ENCODE measurements around the gene LGALS4.
"Not testable (repeated sequence)": the region's sequence is repeated elsewhere in the genome, so short reads cannot be mapped to it uniquely, and the experiment has no call there.

Gene LGALS4

GRCh38 chr19:38801359-38802095 lies 11.2 kb downstream of the LGALS4 start:
- no peaks in the 10 kb centered on the region for H3K9me3 ChIP-seq (ENCODE audit: insufficient read depth, low read length, severe bottlenecking)
- H2AFZ ChIP-seq (ENCODE audit: low read depth, low read length) = no peak overlapping the region
- H3K79me2 ChIP-seq (ENCODE audit: insufficient read depth, low read length) = no peaks in the 10 kb centered on the region
- no peak for ATAC-seq (ENCODE audit: insufficient read depth, low read depth)
- H3K4me2 ChIP-seq (ENCODE audit: insufficient read depth, low read length) = no peak overlapping the region
- no peak overlapping the region for H3K4me3 ChIP-seq (ENCODE audit: low read depth in 1 of 2, low read length in 2 of 2)
- H3K27ac ChIP-seq (ENCODE audit: low read length) = no peak overlapping the region
- no peaks in the 10 kb centered on the region for H3K36me3 ChIP-seq (ENCODE audit: insufficient read depth, low read length)
- no peaks in the 10 kb centered on the region for H4K20me1 ChIP-seq (ENCODE audit: insufficient read depth, low read length)
- H3K27me3 ChIP-seq (ENCODE audit: insufficient read depth, low read length, poor library complexity) = no peaks in the 10 kb centered on the region
- no peak overlapping the region for H3K9ac ChIP-seq (ENCODE audit: low read depth, low read length)
- TF ChIP-seq EZH2 (IDR thresholded peaks at IDR 0.05; ENCODE audit: borderline replicate concordance, low read depth, low read length, severe bottlenecking) (no peak), CTCF (IDR thresholded peaks at IDR 0.05; ENCODE audit: borderline replicate concordance, extremely low read depth, low read length, poor library complexity, severe bottlenecking) (no peak)
- no peaks in the 10 kb centered on the region for H3K4me1 ChIP-seq (ENCODE audit: insufficient read depth, low read length)
- DNase-seq = no peak

GRCh38 chr19:38800577-38801347 lies 12.0 kb downstream of the LGALS4 start:
- H2AFZ ChIP-seq (ENCODE audit: low read depth, low read length) = no peak overlapping the region
- H3K4me1 ChIP-seq (ENCODE audit: insufficient read depth, low read length) = no peaks in the 10 kb centered on the region
- DNase-seq (no peak), ATAC-seq (ENCODE audit: insufficient read depth, low read depth) (no peak)
- no peaks in the 10 kb centered on the region for H3K9me3 ChIP-seq (ENCODE audit: insufficient read depth, low read length, severe bottlenecking)
- TF ChIP-seq EZH2 (IDR thresholded peaks at IDR 0.05; ENCODE audit: borderline replicate concordance, low read depth, low read length, severe bottlenecking) (no peak), CTCF (IDR thresholded peaks at IDR 0.05; ENCODE audit: borderline replicate concordance, extremely low read depth, low read length, poor library complexity, severe bottlenecking) (no peak)
- H3K27ac ChIP-seq (ENCODE audit: low read length) = no peak overlapping the region
- H3K4me3 ChIP-seq (ENCODE audit: low read depth in 1 of 2, low read length in 2 of 2) = no peak overlapping the region
- H3K79me2 ChIP-seq (ENCODE audit: insufficient read depth, low read length) = no peaks in the 10 kb centered on the region
- H4K20me1 ChIP-seq (ENCODE audit: insufficient read depth, low read length) = no peaks in the 10 kb centered on the region
- no peaks in the 10 kb centered on the region for H3K27me3 ChIP-seq (ENCODE audit: insufficient read depth, low read length, poor library complexity)
- no peaks in the 10 kb centered on the region for H3K36me3 ChIP-seq (ENCODE audit: insufficient read depth, low read length)
- no peak overlapping the region for H3K4me2 ChIP-seq (ENCODE audit: insufficient read depth, low read length)
- no peak overlapping the region for H3K9ac ChIP-seq (ENCODE audit: low read depth, low read length)

GRCh38 chr19:38799104-38799503 lies 13.6 kb downstream of the LGALS4 start:
- Histone ChIP-seq H3K36me3 (ENCODE audit: insufficient read depth, low read length) (no peaks in the 10 kb centered on the region), H3K4me1 (ENCODE audit: insufficient read depth, low read length) (no peaks in the 10 kb centered on the region), H3K9ac (ENCODE audit: low read depth, low read length) (no peak overlapping the region), H3K27me3 (ENCODE audit: insufficient read depth, low read length, poor library complexity) (no peaks in the 10 kb centered on the region), H4K20me1 (ENCODE audit: insufficient read depth, low read length) (no peaks in the 10 kb centered on the region), H3K79me2 (ENCODE audit: insufficient read depth, low read length) (no peaks in the 10 kb centered on the region), H2AFZ (ENCODE audit: low read depth, low read length) (no peak overlapping the region), H3K27ac (ENCODE audit: low read length) (no peak overlapping the region), H3K4me2 (ENCODE audit: insufficient read depth, low read length) (no peak overlapping the region), H3K9me3 (ENCODE audit: insufficient read depth, low read length, severe bottlenecking) (no peaks in the 10 kb centered on the region), H3K4me3 (ENCODE audit: low read depth in 1 of 2, low read length in 2 of 2) (no peak overlapping the region)
- TF ChIP-seq CTCF (IDR thresholded peaks at IDR 0.05; ENCODE audit: borderline replicate concordance, extremely low read depth, low read length, poor library complexity, severe bottlenecking) = no peak
- TF ChIP-seq EZH2 (IDR thresholded peaks at IDR 0.05; ENCODE audit: borderline replicate concordance, low read depth, low read length, severe bottlenecking) = no peak
- no peak for ATAC-seq (ENCODE audit: insufficient read depth, low read depth)
- DNase-seq = no peak

GRCh38 chr19:38797781-38798180 lies 15.0 kb downstream of the LGALS4 start:
- not testable (repeated sequence) for H3K4me1 ChIP-seq (ENCODE audit: insufficient read depth, low read length); H3K9me3 ChIP-seq (ENCODE audit: insufficient read depth, low read length, severe bottlenecking); H4K20me1 ChIP-seq (ENCODE audit: insufficient read depth, low read length); H2AFZ ChIP-seq (ENCODE audit: low read depth, low read length); H3K4me3 ChIP-seq (ENCODE audit: low read depth in 1 of 2, low read length in 2 of 2); H3K27me3 ChIP-seq (ENCODE audit: insufficient read depth, low read length, poor library complexity); H3K27ac ChIP-seq (ENCODE audit: low read length); H3K9ac ChIP-seq (ENCODE audit: low read depth, low read length); H3K36me3 ChIP-seq (ENCODE audit: insufficient read depth, low read length); ATAC-seq (ENCODE audit: insufficient read depth, low read depth); H3K79me2 ChIP-seq (ENCODE audit: insufficient read depth, low read length); DNase-seq; H3K4me2 ChIP-seq (ENCODE audit: insufficient read depth, low read length)

Data from DND-41 (cell line).